Smooth muscle cell (in vitro differentiated cells): Measurements from ENCODE around the gene RBPJ. TPM values are rescaled to one million over a fixed set of nuclear protein-coding genes. Genes with fewer than 3 reads are reported as not detected.

Source experiments
- DNase-seq: peaks from one replicate; lab custom pipeline; 2025; ENCODE audit not compliant: unreplicated experiment; lab: John Stamatoyannopoulos, UW
- H2AFZ ChIP-seq: fragments of 200-600 bp; sonication (generic); 2 replicates; pipeline ENCODE4 v1.6.0; 2016; ENCODE audit warnings: antibody characterized with exemption, low read depth, mild to moderate bottlenecking
- H3F3A ChIP-seq: fragments of 200-600 bp; sonication (generic); 2 replicates; pipeline ENCODE4 v1.6.0; 2017; ENCODE audit warnings: antibody characterized with exemption, low read depth
- H3K27ac ChIP-seq: fragments of 200-600 bp; sonication (generic); 2 replicates; pipeline ENCODE4 v1.5.1; 2016; ENCODE audit warnings: low read depth, mild to moderate bottlenecking
- H3K27me3 ChIP-seq: fragments of 200-600 bp; sonication (generic); 2 replicates; pipeline ENCODE4 v1.6.1; 2016; ENCODE audit warnings: low read depth, mild to moderate bottlenecking
- H3K36me3 ChIP-seq: fragments of 200-600 bp; sonication (generic); 2 replicates; pipeline ENCODE4 v1.5.1; 2016; ENCODE audit warnings: low read depth
- H3K4me1 ChIP-seq: fragments of 200-600 bp; sonication (generic); 2 replicates; pipeline ENCODE4 v1.5.1; 2016; ENCODE audit warnings: low read depth
- H3K4me2 ChIP-seq: fragments of 200-600 bp; sonication (generic); 2 replicates; pipeline ENCODE4 v1.6.0; 2016; ENCODE audit warnings: mild to moderate bottlenecking
- H3K4me3 ChIP-seq: fragments of 200-600 bp; sonication (generic); 2 replicates; pipeline ENCODE4 v1.5.1; 2016; ENCODE audit warnings: mild to moderate bottlenecking
- H3K79me2 ChIP-seq: fragments of 200-600 bp; sonication (generic); 2 replicates; pipeline ENCODE4 v1.6.0; 2016; ENCODE audit warnings: low read depth, mild to moderate bottlenecking
- H3K9ac ChIP-seq: fragments of 200-600 bp; sonication (generic); 2 replicates; pipeline ENCODE4 v1.6.0; 2016; ENCODE audit warnings: low read depth
- H3K9me3 ChIP-seq: fragments of 200-600 bp; sonication (generic); replicated peaks from 2 replicates; pipeline ENCODE4 v1.5.1; 2016; ENCODE audit warnings: low read depth
- H4K20me1 ChIP-seq: fragments of 200-600 bp; sonication (generic); 2 replicates; pipeline ENCODE4 v1.6.0; 2016; ENCODE audit warnings: low read depth
- CTCF ChIP-seq: fragments of 200-600 bp; sonication (generic); IDR thresholded peaks from 2 replicates; pipeline ENCODE4 v1.5.1; 2017; ENCODE audit warnings: borderline replicate concordance, mild to moderate bottlenecking, antibody characterized with exemption; ENCODE audit not compliant: insufficient read depth, poor library complexity, severe bottlenecking
- WGBS: methylation state at CpG from one replicate; pipeline ENCODE4 v1.1.7; 2016; ENCODE audit warnings: low lambda C conversion rate; 5-methylcytosine and 5-hydroxymethylcytosine counted together
- polyA plus RNA-seq: library from polyadenylated mRNA; unstranded; fragments of >200 nt; fragmentation: Nextera tagmentation; extraction: Ambion mirVana; gene quantifications from 2 replicates; pipeline ENCODE4 v1.2.1, GENCODE V29; 2016
- total RNA-seq: library from RNA; depleted of rRNA; stranded (reverse); fragments of >200 nt; gene quantifications from 2 replicates; pipeline ENCODE4 v1.2.3, GENCODE V29; 2014

Gene RBPJ
- total and polyA plus RNA-seq, 2 experiments from 2014 or later, result 96.9 to 137 TPM

GRCh38 chr4:26369581-26369980 lies 48.8 kb downstream of the RBPJ start:
- Histone ChIP-seq H3K4me2 (peak overlapping the region; percentile 14), H3K27ac (peak overlapping the region; percentile 57)

GRCh38 chr4:26372076-26372475 lies 51.3 kb downstream of the RBPJ start:
- Histone ChIP-seq H3K9me3 (no peaks in the 10 kb centered on the region), H3K27ac (peak overlapping the region; percentile 62), H3K4me1 (peaks cover 41% of the 10 kb centered on the region), H3K9ac (no peak overlapping the region), H3K27me3 (no peaks in the 10 kb centered on the region), H4K20me1 (peaks cover 98% of the 10 kb centered on the region), H3F3A (peaks cover 12% of the 10 kb centered on the region), H3K4me3 (no peak overlapping the region), H3K79me2 (peaks cover 92% of the 10 kb centered on the region), H3K36me3 (no peaks in the 10 kb centered on the region), H3K4me2 (peak overlapping the region; percentile 65), H2AFZ (no peak overlapping the region)
- no peak for DNase-seq
- TF ChIP-seq CTCF, result no peak
- 91% methylated on average over 3 of the region's 3 CpGs for WGBS

More at GRCh38 chr4:26369581-26369980, 48.8 kb downstream of the RBPJ start:
- H3K36me3 ChIP-seq, result no peaks in the 10 kb centered on the region
- no peak overlapping the region for H3K4me3 ChIP-seq
- H3K9me3 ChIP-seq, result no peaks in the 10 kb centered on the region
- DNase-seq, result no peak
- no peak for TF ChIP-seq CTCF
- peaks cover 12% of the 10 kb centered on the region for H3F3A ChIP-seq
- H4K20me1 ChIP-seq, result peaks cover 96% of the 10 kb centered on the region
- no peaks in the 10 kb centered on the region for H3K27me3 ChIP-seq
- H3K4me1 ChIP-seq, result peaks cover 37% of the 10 kb centered on the region
- no peak overlapping the region for H3K9ac ChIP-seq
- peaks cover 92% of the 10 kb centered on the region for H3K79me2 ChIP-seq
- no peak overlapping the region for H2AFZ ChIP-seq

GRCh38 chr4:26372525-26373172 lies 51.8 kb downstream of the RBPJ start:
- Histone ChIP-seq H3K36me3 (no peaks in the 10 kb centered on the region), H3K79me2 (peaks cover 92% of the 10 kb centered on the region), H2AFZ (no peak overlapping the region), H3F3A (peaks cover 12% of the 10 kb centered on the region), H3K4me1 (peaks cover 47% of the 10 kb centered on the region), H3K27me3 (no peaks in the 10 kb centered on the region), H3K4me3 (no peak overlapping the region), H3K9me3 (no peaks in the 10 kb centered on the region), H3K4me2 (peak overlapping the region; percentile 65), H3K9ac (no peak overlapping the region), H4K20me1 (peaks cover 98% of the 10 kb centered on the region), H3K27ac (peak overlapping the region; percentile 62)
- WGBS, result 8% methylated on average over 5 of the region's 5 CpGs
- no peak for TF ChIP-seq CTCF
- no peak for DNase-seq

- TF ChIP-seq CTCF, result no peak
- Histone ChIP-seq H4K20me1 (peaks cover 98% of the 10 kb centered on the region), H3K4me3 (no peak overlapping the region), H3K27ac (no peak overlapping the region), H3K4me2 (no peak overlapping the region), H3K4me1 (peaks cover 32% of the 10 kb centered on the region), H3K79me2 (peaks cover 92% of the 10 kb centered on the region), H3K9ac (no peak overlapping the region), H3K9me3 (no peaks in the 10 kb centered on the region), H2AFZ (no peak overlapping the region), H3K27me3 (no peaks in the 10 kb centered on the region), H3K36me3 (no peaks in the 10 kb centered on the region), H3F3A (peaks cover 12% of the 10 kb centered on the region)
- 99% methylated on average over 6 of the region's 6 CpGs for WGBS
- DNase-seq, result no peak
Measured at GRCh38 chr4:26375551-26375950, 54.7 kb downstream of the RBPJ start.
